ENCODE results near the gene SLC2A5.

DNA sequence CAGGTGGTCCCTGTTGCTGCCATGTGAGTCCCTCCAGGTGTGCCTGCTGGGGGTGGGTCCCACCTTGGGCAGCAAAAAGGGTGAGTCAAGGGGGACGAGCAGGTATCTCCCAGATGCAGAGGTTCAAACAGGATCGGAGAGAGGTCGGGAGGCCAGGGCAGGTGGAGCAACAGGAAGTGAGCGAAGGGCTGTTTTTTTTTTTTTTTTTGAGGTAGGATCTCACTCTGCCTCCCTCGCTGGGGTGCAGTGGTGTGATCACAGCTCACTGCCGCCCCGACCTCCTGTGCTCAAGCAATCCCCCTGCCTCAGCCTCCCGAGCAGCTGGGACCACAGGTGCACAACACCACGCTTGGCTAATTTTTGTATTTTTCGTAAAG, 82.6 kb downstream of the SLC2A5 start:
- TF ChIP-seq EZH2 (IDR thresholded peaks at IDR 0.05; ENCODE audit: borderline replicate concordance, low read depth, low read length, severe bottlenecking) = no peak
- TF ChIP-seq, protein P1, sequence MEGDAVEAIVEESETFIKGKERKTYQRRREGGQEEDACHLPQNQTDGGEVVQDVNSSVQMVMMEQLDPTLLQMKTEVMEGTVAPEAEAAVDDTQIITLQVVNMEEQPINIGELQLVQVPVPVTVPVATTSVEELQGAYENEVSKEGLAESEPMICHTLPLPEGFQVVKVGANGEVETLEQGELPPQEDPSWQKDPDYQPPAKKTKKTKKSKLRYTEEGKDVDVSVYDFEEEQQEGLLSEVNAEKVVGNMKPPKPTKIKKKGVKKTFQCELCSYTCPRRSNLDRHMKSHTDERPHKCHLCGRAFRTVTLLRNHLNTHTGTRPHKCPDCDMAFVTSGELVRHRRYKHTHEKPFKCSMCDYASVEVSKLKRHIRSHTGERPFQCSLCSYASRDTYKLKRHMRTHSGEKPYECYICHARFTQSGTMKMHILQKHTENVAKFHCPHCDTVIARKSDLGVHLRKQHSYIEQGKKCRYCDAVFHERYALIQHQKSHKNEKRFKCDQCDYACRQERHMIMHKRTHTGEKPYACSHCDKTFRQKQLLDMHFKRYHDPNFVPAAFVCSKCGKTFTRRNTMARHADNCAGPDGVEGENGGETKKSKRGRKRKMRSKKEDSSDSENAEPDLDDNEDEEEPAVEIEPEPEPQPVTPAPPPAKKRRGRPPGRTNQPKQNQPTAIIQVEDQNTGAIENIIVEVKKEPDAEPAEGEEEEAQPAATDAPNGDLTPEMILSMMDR (IDR thresholded peaks at IDR 0.05; ENCODE audit: extremely low read depth in 1 of 2, insufficient read depth in 1 of 2, low read depth in 1 of 2, low read length in 2 of 2) = no peak
- TF ChIP-seq POLR2A (IDR thresholded peaks at IDR 0.05; ENCODE audit: low read depth, low read length) = no peak
- TF ChIP-seq MAX (IDR thresholded peaks at IDR 0.05; ENCODE audit: insufficient read depth, insufficient read length) = no peak
- no peak for TF ChIP-seq JUN (IDR thresholded peaks at IDR 0.05; ENCODE audit: borderline replicate concordance, insufficient read depth, insufficient read length, low read depth)
- no peak for TF ChIP-seq POLR2AphosphoS5 (IDR thresholded peaks at IDR 0.05; ENCODE audit: insufficient read depth, low read depth, low read length)
- TF ChIP-seq FOS (IDR thresholded peaks at IDR 0.05; ENCODE audit: borderline replicate concordance, insufficient read depth, low read length) = no peak
- no peak for TF ChIP-seq GATA2 (IDR thresholded peaks at IDR 0.05; ENCODE audit: insufficient read depth, insufficient read length, low read depth, low read length)
- TF ChIP-seq MYC (IDR thresholded peaks at IDR 0.05; ENCODE audit: low read depth, low read length) = no peak

All from endothelial cell of umbilical vein (primary cell).